B cell (primary cell): Measurements from ENCODE around the gene CLN5. TPM values are rescaled to one million over a fixed set of nuclear protein-coding genes. Genes with fewer than 3 reads are reported as not detected.
"Not testable (repeated sequence)": the region's sequence is repeated elsewhere in the genome, so short reads cannot be mapped to it uniquely, and the experiment has no call there.

ENCODE experiments used
- ATAC-seq: fragments of 200-7000 bp; cut with Tn5 transposase; one replicate; pipeline ENCODE4 v1.10.0; 2021; ENCODE audit warnings: low read depth, mild to moderate bottlenecking, moderate number of reproducible peaks, moderate library complexity
- CTCF ChIA-PET: fragments of 350-600 bp; sonication (Branson Sonifier 250); formaldehyde crosslinking; loops from one replicate; lab custom pipeline; 2021; ENCODE audit warnings: antibody characterized with exemption, inconsistent platforms; lab: Charles Lee
- POLR2A ChIA-PET: fragments of 350-600 bp; sonication (Branson Sonifier 250); formaldehyde crosslinking; loops from one replicate; lab custom pipeline; 2021; ENCODE audit warnings: antibody characterized with exemption; lab: Charles Lee
- DNase-seq: peaks from one replicate; pipeline ENCODE4 v3.0.0; 2013
- H2AFZ ChIP-seq: 2 replicates; pipeline ENCODE4 v1.6.1; 2012; ENCODE audit warnings: mild to moderate bottlenecking, low read depth, low read length; ENCODE audit not compliant: insufficient read depth, poor library complexity, severe bottlenecking
- H3K27ac ChIP-seq, 2 donors: 1 replicate in 1 of 2; 2 replicates in 1 of 2; pipeline ENCODE4 v1.5.1; 2012 to 2013; ENCODE audit warnings: low read length in 2 of 2, mild to moderate bottlenecking in 2 of 2, moderate library complexity in 1 of 2
- H3K27me3 ChIP-seq, 4 experiments: fragments of 200-600 bp in 1 of 4; sonication (generic) in 1 of 4; replicated peaks in 1 of 4; 1 replicate in 2 of 4; 2 replicates in 2 of 4; pipeline versions ENCODE4 v1.6.1 to v1.7.0; 2013 to 2016; ENCODE audit warnings: low read length in 3 of 4, mild to moderate bottlenecking in 2 of 4, mixed read lengths in 1 of 4, moderate library complexity in 1 of 4; ENCODE audit not compliant: insufficient read depth in 4 of 4, control insufficient read depth in 3 of 4; ENCODE audit errors: control extremely low read depth in 1 of 4
- H3K36me3 ChIP-seq, 2 experiments: replicated peaks in 1 of 2; 1 replicate in 1 of 2; 2 replicates in 1 of 2; pipeline versions ENCODE4 v1.6.1 to v1.7.1; 2013; ENCODE audit warnings: low read length in 1 of 2; ENCODE audit not compliant: insufficient read depth in 2 of 2, control insufficient read depth in 1 of 2; ENCODE audit errors: control extremely low read depth in 1 of 2, extremely low read depth in 1 of 2
- H3K4me1 ChIP-seq, 2 donors: fragments of 200-600 bp in 1 of 2; sonication (generic) in 1 of 2; 1 replicate in 1 of 2; 2 replicates in 1 of 2; pipeline versions ENCODE4 v1.5.1 to v1.6.1; 2013 to 2017; ENCODE audit warnings: low read length in 2 of 2; ENCODE audit not compliant: control insufficient read depth in 2 of 2, insufficient read depth in 2 of 2
- H3K4me2 ChIP-seq: replicated peaks from 2 replicates; pipeline ENCODE3; 2012; ENCODE audit warnings: mild to moderate bottlenecking, low read depth, low read length; ENCODE audit not compliant: poor library complexity, severe bottlenecking
- H3K4me3 ChIP-seq, 5 experiments: fragments of 200-600 bp in 1 of 5; sonication (generic) in 1 of 5; 1 replicate in 3 of 5; 2 replicates in 2 of 5; pipeline versions ENCODE4 v1.5.1 to v1.7.0; 2011 to 2016; ENCODE audit warnings: low read length in 4 of 5, mild to moderate bottlenecking in 4 of 5, low read depth in 2 of 5, control low read depth in 1 of 5, moderate library complexity in 1 of 5; ENCODE audit not compliant: insufficient read depth in 1 of 5; ENCODE audit errors: control extremely low read depth in 1 of 5, extremely low read depth in 1 of 5
- H3K79me2 ChIP-seq: fragments of 200-600 bp; sonication (generic); one replicate; pipeline ENCODE4 v1.6.0; 2016; ENCODE audit warnings: low read length; ENCODE audit not compliant: control insufficient read depth, insufficient read depth
- H3K9ac ChIP-seq: fragments of 200-600 bp; sonication (generic); 2 replicates; pipeline ENCODE4 v1.6.1; 2017; ENCODE audit warnings: mild to moderate bottlenecking, low read length, moderate library complexity
- H3K9me3 ChIP-seq, 3 donors: one replicate each; pipeline versions ENCODE4 v1.6.1 to v1.7.1; 2013; ENCODE audit warnings: low read length in 2 of 3; ENCODE audit not compliant: control insufficient read depth in 2 of 3, insufficient read depth in 1 of 3; ENCODE audit errors: control extremely low read depth in 1 of 3
- H4K20me1 ChIP-seq: 2 replicates; pipeline ENCODE4 v1.6.0; 2012; ENCODE audit warnings: mild to moderate bottlenecking, low read length; ENCODE audit not compliant: insufficient read depth, control insufficient read depth, poor library complexity, severe bottlenecking
- H3K27ac Mint-ChIP-seq: one replicate; pipeline ENCODE4 v1.8.0; 2021; ENCODE audit warnings: mixed read lengths
- H3K27me3 Mint-ChIP-seq: one replicate; pipeline ENCODE4 v1.8.0; 2021; ENCODE audit warnings: mixed read lengths
- H3K4me1 Mint-ChIP-seq: one replicate; pipeline ENCODE4 v1.8.0; 2021; ENCODE audit warnings: mixed read lengths
- H3K4me3 Mint-ChIP-seq: one replicate; pipeline ENCODE4 v1.8.0; 2021; ENCODE audit warnings: mixed read lengths
- H3K9me3 Mint-ChIP-seq: one replicate; pipeline ENCODE4 v1.8.0; 2022; ENCODE audit warnings: mixed read lengths; ENCODE audit not compliant: insufficient read depth
- CTCF ChIP-seq: fragments of 200-600 bp; IDR thresholded peaks from one replicate; pipeline ENCODE4 v1.8.0; 2022; ENCODE audit warnings: antibody characterized with exemption, mild to moderate bottlenecking
- EZH2 ChIP-seq: IDR thresholded peaks from 2 replicates; pipeline ENCODE4 v1.6.1; 2012; ENCODE audit warnings: borderline replicate concordance, low read depth, mild to moderate bottlenecking, moderate library complexity, low read length; ENCODE audit not compliant: insufficient read depth, poor library complexity, severe bottlenecking
- WGBS: methylation state at CpG from one replicate; pipeline ENCODE4 v1.1.5; 2013; ENCODE audit warnings: missing lambda C conversion rate; ENCODE audit not compliant: insufficient coverage; 5-methylcytosine and 5-hydroxymethylcytosine counted together
- intact Hi-C: fragments of 100-400 bp; cut with micrococcal nuclease; formaldehyde crosslinking; loops from one replicate; pipeline ENCODE4 v1.10.0; 2022
- polyA plus RNA-seq: library from polyadenylated mRNA; depleted of rRNA; stranded (reverse); fragments of >200 nt; gene quantifications from 2 replicates; pipeline ENCODE4 v1.2.3, GENCODE V29; 2012
- total RNA-seq, 2 donors: library from RNA; stranded (reverse); fragments of 120-200 nt in 1 of 2; gene quantifications; 1 replicate in 1 of 2; 2 replicates in 1 of 2; pipeline versions ENCODE4 v1.2.3 to v1.2.4, GENCODE V29; 2013 to 2022

Gene CLN5
- total and polyA plus RNA-seq, 2 donors (not counting 1 experiment from before 2014, with no cell fraction given) = 11.9 to 36.9 TPM

- Histone ChIP-seq H3K36me3 (no peaks in the 10 kb centered on the region), H3K4me1 (no peaks in the 10 kb centered on the region), H3K79me2 (no peaks in the 10 kb centered on the region), H3K9ac (no peak overlapping the region), H3K4me3 (no peak overlapping the region), H3K9me3 (peaks cover 0 to 27% (median 9%) of the 10 kb centered on the region in 3 donors), H3K27ac (no peak overlapping the region), H2AFZ (no peak overlapping the region), H3K4me2 (no peak overlapping the region), H3K27me3 (peaks cover 0 to 8% (median 0%) of the 10 kb centered on the region in 4 experiments), H4K20me1 (no peaks in the 10 kb centered on the region)
- peaks cover 12% of the 10 kb centered on the region for H3K9me3 Mint-ChIP-seq
- CTCF ChIA-PET = no interaction called here
- DNase-seq = no peak
- 100% methylated on average over 1 of the region's 4 CpGs for WGBS
- TF ChIP-seq CTCF (no peak), EZH2 (no peak)
- intact Hi-C loops = no loop called here
- no peak overlapping the region for H3K27ac Mint-ChIP-seq
- POLR2A ChIA-PET = no interaction called here
- ATAC-seq = no peak
- no peaks in the 10 kb centered on the region for H3K4me1 Mint-ChIP-seq
- no peak overlapping the region for H3K4me3 Mint-ChIP-seq
- H3K27me3 Mint-ChIP-seq = peaks cover 5% of the 10 kb centered on the region
Measured at GRCh38 chr13:76958841-76959432, 32.9 kb upstream of the CLN5 start.

- H3K4me3 ChIP-seq, DNase-seq, POLR2A ChIA-PET, H3K4me1 Mint-ChIP-seq, intact Hi-C loops, H3K4me1 ChIP-seq, H3K27ac ChIP-seq, H2AFZ ChIP-seq, H3K4me3 Mint-ChIP-seq, H3K36me3 ChIP-seq, ATAC-seq, CTCF ChIA-PET, H3K79me2 ChIP-seq, H3K27ac Mint-ChIP-seq, H3K27me3 Mint-ChIP-seq, H3K4me2 ChIP-seq, H3K27me3 ChIP-seq, H3K9ac ChIP-seq, H4K20me1 ChIP-seq: not testable (repeated sequence)
- peaks cover 12% of the 10 kb centered on the region for H3K9me3 Mint-ChIP-seq
- peaks cover 0 to 27% (median 9%) of the 10 kb centered on the region in 3 donors for H3K9me3 ChIP-seq
Measured at GRCh38 chr13:76959734-76960133, 32.1 kb upstream of the CLN5 start.
